GM12878 (cell line): ENCODE data around the gene EDNRA. TPM values are rescaled to one million over a fixed set of nuclear protein-coding genes. Genes with fewer than 3 reads are reported as not detected.

Experiments used
- ATAC-seq: fragments of 200-7000 bp; cut with Tn5 transposase; 3 replicates; pipeline ENCODE4 v1.9.1; 2020; ENCODE audit warnings: mild to moderate bottlenecking, moderate library complexity
- BruUV-seq: library from RNA; stranded (reverse); fragments of 400-500 nt; replicated peaks from 2 replicates; lab custom pipeline; 2021; lab: Mats Ljungman, UMichigan
- CTCF ChIA-PET: fragments of 300-600 bp; sonication (Branson Sonifier 250); formaldehyde crosslinking; extraction: SDS; loops from one replicate; lab custom pipeline; 2021; ENCODE audit warnings: inconsistent platforms; lab: Yijun Ruan, JAX
- POLR2A ChIA-PET: fragments of 350-600 bp; formaldehyde crosslinking; extraction: SDS; loops from one replicate; lab custom pipeline; 2021; ENCODE audit warnings: inconsistent platforms; lab: Charles Lee
- RAD21 ChIA-PET: fragments of 300-600 bp; sonication (Branson Sonifier 250); formaldehyde crosslinking; loops from one replicate; lab custom pipeline; 2023; ENCODE audit warnings: antibody characterized with exemption; ENCODE audit not compliant: unreplicated experiment; lab: Charles Lee
- SMC1A ChIA-PET: fragments of 300-600 bp; sonication (Branson Sonifier 250); formaldehyde crosslinking; loops from one replicate; lab custom pipeline; 2023; ENCODE audit not compliant: unreplicated experiment, uncharacterized antibody; lab: Charles Lee
- DNase-seq: peaks from one replicate; pipeline ENCODE4 v3.0.0-alpha.2; 2011; ENCODE audit warnings: low read depth, low spot score
- FAIRE-seq: peaks from 3 replicates; lab custom pipeline; 2011; peaks lifted over from hg19 to GRCh38; lab: Jason Lieb, UNC
- H2AFZ ChIP-seq: 2 replicates; pipeline ENCODE4 v1.6.0; 2011; ENCODE audit warnings: low read depth, low read length, control low read depth; ENCODE audit not compliant: control insufficient read depth
- H3K27ac ChIP-seq: 2 replicates; pipeline ENCODE4 v1.5.1; 2011; ENCODE audit warnings: control low read depth; ENCODE audit not compliant: control insufficient read depth, insufficient read depth
- H3K27me3 ChIP-seq, 2 experiments: replicated peaks in 1 of 2; 2 replicates each; pipeline versions ENCODE4 v1.6.0 to v1.6.1; 2011; ENCODE audit warnings: low read length in 1 of 2; ENCODE audit not compliant: control insufficient read depth in 2 of 2, insufficient read depth in 2 of 2
- H3K36me3 ChIP-seq, 2 experiments: 2 replicates each; pipeline ENCODE4 v1.5.1; 2011; ENCODE audit warnings: low read length in 1 of 2; ENCODE audit not compliant: control insufficient read depth in 2 of 2, insufficient read depth in 2 of 2
- H3K4me1 ChIP-seq: 2 replicates; pipeline ENCODE4 v1.6.1; 2011; ENCODE audit warnings: mild to moderate bottlenecking, low read length, moderate library complexity, mixed read lengths; ENCODE audit not compliant: control insufficient read depth, insufficient read depth
- H3K4me2 ChIP-seq: 2 replicates; pipeline ENCODE4 v1.6.0; 2011; ENCODE audit warnings: control low read depth; ENCODE audit not compliant: control insufficient read depth, insufficient read depth
- H3K4me3 ChIP-seq: fragments of 200-600 bp; sonication (generic); 2 replicates; pipeline ENCODE4 v1.5.1; 2016
- H3K79me2 ChIP-seq: 2 replicates; pipeline ENCODE4 v1.6.0; 2011; ENCODE audit warnings: low read length; ENCODE audit not compliant: control insufficient read depth, insufficient read depth
- H3K9ac ChIP-seq: 2 replicates; pipeline ENCODE4 v1.8.0; 2011; ENCODE audit warnings: low read length, control low read depth, mixed read lengths; ENCODE audit not compliant: control insufficient read depth, insufficient read depth
- H3K9me3 ChIP-seq: replicated peaks from 3 replicates; pipeline ENCODE4 v1.5.1; 2011; ENCODE audit warnings: mild to moderate bottlenecking, low read length; ENCODE audit not compliant: control insufficient read depth, insufficient read depth
- H4K20me1 ChIP-seq: 2 replicates; pipeline ENCODE4 v1.6.0; 2011; ENCODE audit not compliant: control insufficient read depth, insufficient read depth
- BCLAF1 ChIP-seq: fragments of 450-650 bp; IDR thresholded peaks from 2 replicates; pipeline ENCODE4 v1.6.1; 2017; ENCODE audit warnings: antibody characterized with exemption, mild to moderate bottlenecking, moderate library complexity
- E2F8 ChIP-seq: fragments of 450-650 bp; IDR thresholded peaks from 2 replicates; pipeline ENCODE4 v1.6.1; 2018; ENCODE audit warnings: mild to moderate bottlenecking, low read depth, moderate library complexity; ENCODE audit not compliant: partially characterized antibody
- GATAD2B ChIP-seq: fragments of 450-650 bp; conservative IDR thresholded peaks from 2 replicates; pipeline ENCODE4 v1.6.1; 2017; ENCODE audit warnings: low read depth, mild to moderate bottlenecking, moderate library complexity
- HDAC6 ChIP-seq: fragments of 200-600 bp; sonication (generic); IDR thresholded peaks from one replicate; pipeline ENCODE4 v1.8.0; 2017; ENCODE audit warnings: antibody characterized with exemption; ENCODE audit not compliant: unreplicated experiment
- NKRF ChIP-seq: fragments of 450-650 bp; conservative IDR thresholded peaks from 2 replicates; pipeline ENCODE4 v1.6.1; 2017; ENCODE audit warnings: mild to moderate bottlenecking, moderate library complexity
- NR2C2 ChIP-seq: IDR thresholded peaks from 2 replicates; pipeline ENCODE4 v1.6.1; 2011; ENCODE audit warnings: borderline replicate concordance, low read depth; ENCODE audit not compliant: control insufficient read depth, insufficient read length
- RAD51 ChIP-seq: fragments of 450-650 bp; IDR thresholded peaks from 2 replicates; pipeline ENCODE4 v1.6.1; 2016; ENCODE audit warnings: moderate library complexity, mild to moderate bottlenecking, inconsistent platforms
- SIN3A ChIP-seq: IDR thresholded peaks from 2 replicates; pipeline ENCODE4 v1.6.1; 2012; ENCODE audit warnings: low read depth, low read length, improper control_type of control experiment
- YY1 ChIP-seq: IDR thresholded peaks from 2 replicates; pipeline ENCODE4 v1.6.1; 2011; ENCODE audit warnings: low read depth, mild to moderate bottlenecking, low read length
- WGBS: methylation state at CpG from one replicate; pipeline ENCODE4 v1.1.6; 2016; ENCODE audit warnings: low lambda C conversion rate; ENCODE audit not compliant: insufficient replicate concordance, insufficient coverage; ENCODE audit errors: missing lambda C conversion rate; 5-methylcytosine and 5-hydroxymethylcytosine counted together
- in situ Hi-C: fragments of 300-500 bp; cut with MboI; formaldehyde crosslinking; loops from 9 replicates; pipeline ENCODE4 v1.14.3; 2018; ENCODE audit warnings: mixed read lengths
- intact Hi-C: fragments of 100-400 bp; cut with micrococcal nuclease; formaldehyde crosslinking; loops from one replicate; pipeline ENCODE4 v1.14.2; 2022; ENCODE audit not compliant: unreplicated experiment
- polyA plus RNA-seq, 11 experiments: library from polyadenylated mRNA; depleted of rRNA in 4 of 11; unstranded in 6 of 11; stranded (reverse) in 5 of 11; fragments of >200 nt; fragmentation: Nextera tagmentation in 4 of 11; fragmentation: Illumina TruSeq in 1 of 11; extraction: Ambion mirVana in 4 of 11; extraction: Trizol in 1 of 11; gene quantifications; 1 replicate in 1 of 11; 2 replicates in 10 of 11; pipeline versions ENCODE4 v1.2.1 to v1.2.3, GENCODE V29; 2011 to 2016; ENCODE audit warnings: inconsistent platforms in 2 of 11, missing spikeins in 2 of 11, low read depth in 1 of 11
- total RNA-seq, 4 experiments: library from RNA; depleted of rRNA in 3 of 4; stranded (reverse); fragments of >200 nt in 3 of 4; fragmentation: Illumina TruSeq in 1 of 4; extraction: Trizol in 1 of 4; gene quantifications; 2 replicates each; pipeline versions ENCODE4 v1.2.1 to v1.2.3, GENCODE V29; 2013 to 2021
- TF ChIP-seq, protein P1 (sequence below): fragments of 450-650 bp; IDR thresholded peaks from 2 replicates; pipeline ENCODE4 v1.6.1; 2016; ENCODE audit warnings: mild to moderate bottlenecking
- TF ChIP-seq, protein P2 (sequence below): fragments of 450-650 bp; IDR thresholded peaks from 2 replicates; pipeline ENCODE4 v1.6.1; 2017; ENCODE audit warnings: borderline replicate concordance

Gene EDNRA
- total and polyA plus RNA-seq, 10 of the 15 experiments (the other 5 are each of a cell fraction or from before 2014, with no cell fraction given) = 0.01 to 0.32 (median 0.13) TPM

GRCh38 chr4:147481577-147482109 is 746 bp downstream of the EDNRA start (continued):
- TF ChIP-seq GATAD2B = no peak
- no peak for TF ChIP-seq BCLAF1
- TF ChIP-seq NKRF = no peak
- TF ChIP-seq YY1 = no peak
- TF ChIP-seq HDAC6 = no peak

GRCh38 chr4:147482281-147482680 is 1.4 kb downstream of the EDNRA start:
- BruUV-seq = no TSS peak
- POLR2A ChIA-PET = no interaction called here
- 3% methylated on average over 2 of the region's 2 CpGs for WGBS
- TF ChIP-seq E2F8 = no peak
- no peak for TF ChIP-seq NR2C2
- no peak for TF ChIP-seq SIN3A
- TF ChIP-seq RAD51 = no peak
- TF ChIP-seq, protein P1, sequence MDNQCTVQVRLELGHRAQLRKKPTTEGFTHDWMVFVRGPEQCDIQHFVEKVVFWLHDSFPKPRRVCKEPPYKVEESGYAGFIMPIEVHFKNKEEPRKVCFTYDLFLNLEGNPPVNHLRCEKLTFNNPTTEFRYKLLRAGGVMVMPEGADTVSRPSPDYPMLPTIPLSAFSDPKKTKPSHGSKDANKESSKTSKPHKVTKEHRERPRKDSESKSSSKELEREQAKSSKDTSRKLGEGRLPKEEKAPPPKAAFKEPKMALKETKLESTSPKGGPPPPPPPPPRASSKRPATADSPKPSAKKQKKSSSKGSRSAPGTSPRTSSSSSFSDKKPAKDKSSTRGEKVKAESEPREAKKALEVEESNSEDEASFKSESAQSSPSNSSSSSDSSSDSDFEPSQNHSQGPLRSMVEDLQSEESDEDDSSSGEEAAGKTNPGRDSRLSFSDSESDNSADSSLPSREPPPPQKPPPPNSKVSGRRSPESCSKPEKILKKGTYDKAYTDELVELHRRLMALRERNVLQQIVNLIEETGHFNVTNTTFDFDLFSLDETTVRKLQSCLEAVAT = no peak
- TF ChIP-seq, protein P2, sequence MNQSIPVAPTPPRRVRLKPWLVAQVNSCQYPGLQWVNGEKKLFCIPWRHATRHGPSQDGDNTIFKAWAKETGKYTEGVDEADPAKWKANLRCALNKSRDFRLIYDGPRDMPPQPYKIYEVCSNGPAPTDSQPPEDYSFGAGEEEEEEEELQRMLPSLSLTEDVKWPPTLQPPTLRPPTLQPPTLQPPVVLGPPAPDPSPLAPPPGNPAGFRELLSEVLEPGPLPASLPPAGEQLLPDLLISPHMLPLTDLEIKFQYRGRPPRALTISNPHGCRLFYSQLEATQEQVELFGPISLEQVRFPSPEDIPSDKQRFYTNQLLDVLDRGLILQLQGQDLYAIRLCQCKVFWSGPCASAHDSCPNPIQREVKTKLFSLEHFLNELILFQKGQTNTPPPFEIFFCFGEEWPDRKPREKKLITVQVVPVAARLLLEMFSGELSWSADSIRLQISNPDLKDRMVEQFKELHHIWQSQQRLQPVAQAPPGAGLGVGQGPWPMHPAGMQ = no peak

More at GRCh38 chr4:147482281-147482680, 1.4 kb downstream of the EDNRA start:
- no peaks in the 10 kb centered on the region for H3K36me3 ChIP-seq
- no peak overlapping the region for H2AFZ ChIP-seq
- H3K79me2 ChIP-seq = no peaks in the 10 kb centered on the region
- no peaks in the 10 kb centered on the region for H3K4me1 ChIP-seq
- FAIRE-seq (no peak), DNase-seq (no peak), ATAC-seq (no peak)
- intact Hi-C loops (no loop called here), in situ Hi-C loops (no loop called here)
- no peak overlapping the region for H3K4me3 ChIP-seq
- H3K27me3 ChIP-seq = peaks cover 3 to 5% of the 10 kb centered on the region in 2 experiments; a peak in 3 of 4 replicates
- H3K9me3 ChIP-seq = no peaks in the 10 kb centered on the region
- no peaks in the 10 kb centered on the region for H4K20me1 ChIP-seq
- no peak overlapping the region for H3K27ac ChIP-seq
- ChIA-PET RAD21 (no interaction called here), SMC1A (no interaction called here), CTCF (interaction anchor here (0.9 kb wide), 1 partner anchor 20 kb away, joined by 5 read pairs; no protein-coding TSS in a partner anchor)
- H3K9ac ChIP-seq = no peak overlapping the region
- no peak overlapping the region for H3K4me2 ChIP-seq
